ENCODE measurements around the gene PBX4.

Gene PBX4

GRCh38 chr19:19637186-19637522, 18.7 kb upstream of the PBX4 start:
- DNase-seq = no peak
- Mint-ChIP-seq H3K9me3 (no peaks in the 10 kb centered on the region), H3K4me1 (peaks cover 11% of the 10 kb centered on the region), H3K36me3 (ENCODE audit: low read depth) (peaks cover 28% of the 10 kb centered on the region), H3K4me3 (no peak overlapping the region), H3K27ac (no peak overlapping the region), H3K27me3 (no peaks in the 10 kb centered on the region)
- ATAC-seq = no peak

- no peaks in the 10 kb centered on the region for H3K27me3 Mint-ChIP-seq
- H3K4me3 Mint-ChIP-seq = no peak overlapping the region
- H3K9me3 Mint-ChIP-seq = no peaks in the 10 kb centered on the region
- peaks cover 6% of the 10 kb centered on the region for H3K4me1 Mint-ChIP-seq
- DNase-seq (no peak), ATAC-seq (no peak)
- H3K27ac Mint-ChIP-seq = no peak overlapping the region
- peaks cover 28% of the 10 kb centered on the region for H3K36me3 Mint-ChIP-seq (ENCODE audit: low read depth)
Observed at GRCh38 chr19:19636573-19637185, 18.2 kb upstream of the PBX4 start.

- H3K27ac Mint-ChIP-seq = peak overlapping the region; percentile 64
- H3K4me3 Mint-ChIP-seq = no peak overlapping the region
- peaks cover 6% of the 10 kb centered on the region for H3K4me1 Mint-ChIP-seq
- no peaks in the 10 kb centered on the region for H3K9me3 Mint-ChIP-seq
- no peak for DNase-seq
- ATAC-seq = no peak
- peaks cover 29% of the 10 kb centered on the region for H3K36me3 Mint-ChIP-seq (ENCODE audit: low read depth)
- no peaks in the 10 kb centered on the region for H3K27me3 Mint-ChIP-seq
Observed at GRCh38 chr19:19635313-19635702, 16.8 kb upstream of the PBX4 start.

- Mint-ChIP-seq H3K9me3 (no peaks in the 10 kb centered on the region), H3K4me3 (no peak overlapping the region), H3K36me3 (ENCODE audit: low read depth) (peaks cover 27% of the 10 kb centered on the region), H3K4me1 (peaks cover 6% of the 10 kb centered on the region), H3K27me3 (no peaks in the 10 kb centered on the region), H3K27ac (peak overlapping the region; percentile 64)
- ATAC-seq = no peak
- DNase-seq = no peak
Observed at GRCh38 chr19:19634516-19635312, 16.2 kb upstream of the PBX4 start.

- no peak for DNase-seq
- Mint-ChIP-seq H3K4me3 (no peak overlapping the region), H3K36me3 (ENCODE audit: low read depth) (peaks cover 27% of the 10 kb centered on the region), H3K9me3 (no peaks in the 10 kb centered on the region), H3K4me1 (peaks cover 7% of the 10 kb centered on the region), H3K27ac (no peak overlapping the region), H3K27me3 (no peaks in the 10 kb centered on the region)
- ATAC-seq = no peak
Observed at GRCh38 chr19:19633711-19634515, 15.4 kb upstream of the PBX4 start.

- H3K4me1 Mint-ChIP-seq = peaks cover 9% of the 10 kb centered on the region
- H3K27me3 Mint-ChIP-seq = no peaks in the 10 kb centered on the region
- peaks cover 25% of the 10 kb centered on the region for H3K36me3 Mint-ChIP-seq (ENCODE audit: low read depth)
- no peak for ATAC-seq
- H3K27ac Mint-ChIP-seq = no peak overlapping the region
- H3K4me3 Mint-ChIP-seq = no peak overlapping the region
- H3K9me3 Mint-ChIP-seq = no peaks in the 10 kb centered on the region
- no peak for DNase-seq
Observed at GRCh38 chr19:19632661-19633060, 14.2 kb upstream of the PBX4 start.

GRCh38 chr19:19631346-19631745, 12.9 kb upstream of the PBX4 start:
- H3K27ac Mint-ChIP-seq = no peak overlapping the region
- H3K27me3 Mint-ChIP-seq = no peaks in the 10 kb centered on the region
- DNase-seq (no peak), ATAC-seq (no peak)
- H3K9me3 Mint-ChIP-seq = no peaks in the 10 kb centered on the region
- peaks cover 26% of the 10 kb centered on the region for H3K36me3 Mint-ChIP-seq (ENCODE audit: low read depth)
- H3K4me1 Mint-ChIP-seq = peaks cover 22% of the 10 kb centered on the region
- H3K4me3 Mint-ChIP-seq = no peak overlapping the region

GRCh38 chr19:19630426-19630825, 11.9 kb upstream of the PBX4 start:
- no peaks in the 10 kb centered on the region for H3K27me3 Mint-ChIP-seq
- H3K4me1 Mint-ChIP-seq = peaks cover 28% of the 10 kb centered on the region
- no peak for DNase-seq
- ATAC-seq = no peak
- H3K27ac Mint-ChIP-seq = no peak overlapping the region
- H3K9me3 Mint-ChIP-seq = no peaks in the 10 kb centered on the region
- no peak overlapping the region for H3K4me3 Mint-ChIP-seq
- H3K36me3 Mint-ChIP-seq (ENCODE audit: low read depth) = peaks cover 23% of the 10 kb centered on the region

GRCh38 chr19:19630062-19630414, 11.6 kb upstream of the PBX4 start:
- H3K27me3 Mint-ChIP-seq = no peaks in the 10 kb centered on the region
- no peak overlapping the region for H3K27ac Mint-ChIP-seq
- H3K9me3 Mint-ChIP-seq = no peaks in the 10 kb centered on the region
- peaks cover 23% of the 10 kb centered on the region for H3K36me3 Mint-ChIP-seq (ENCODE audit: low read depth)
- DNase-seq = no peak
- no peak for ATAC-seq
- no peak overlapping the region for H3K4me3 Mint-ChIP-seq
- peaks cover 28% of the 10 kb centered on the region for H3K4me1 Mint-ChIP-seq

GRCh38 chr19:19628501-19629134, 10.1 kb upstream of the PBX4 start:
- Mint-ChIP-seq H3K36me3 (ENCODE audit: low read depth) (peaks cover 16% of the 10 kb centered on the region), H3K9me3 (no peaks in the 10 kb centered on the region), H3K4me3 (peak overlapping the region; percentile 54), H3K27me3 (no peaks in the 10 kb centered on the region), H3K27ac (peak overlapping the region; percentile 73), H3K4me1 (peaks cover 22% of the 10 kb centered on the region)
- DNase-seq = peak; percentile 57
- peak; percentile 47 for ATAC-seq

GRCh38 chr19:19627621-19628500, 9.4 kb upstream of the PBX4 start, which contains the start of gene LPAR2:
LPAR2 (minus strand) TSS chr19:19628220; CDS start chr19:19627275, 945 bp downstream.
- peaks cover 11% of the 10 kb centered on the region for H3K36me3 Mint-ChIP-seq (ENCODE audit: low read depth)
- DNase-seq (peak; percentile 70), ATAC-seq (peak; percentile 68)
- peaks cover 22% of the 10 kb centered on the region for H3K4me1 Mint-ChIP-seq
- H3K9me3 Mint-ChIP-seq = no peaks in the 10 kb centered on the region
- H3K4me3 Mint-ChIP-seq = peak within 1 kb of the TSS; percentile 85
- H3K27ac Mint-ChIP-seq = peak within 1 kb of the TSS; percentile 91
- no peaks in the 10 kb centered on the region for H3K27me3 Mint-ChIP-seq

GRCh38 chr19:19626516-19627472, 8.3 kb upstream of the PBX4 start:
- DNase-seq (no peak), ATAC-seq (no peak)
- Mint-ChIP-seq H3K36me3 (ENCODE audit: low read depth) (peaks cover 9% of the 10 kb centered on the region), H3K27ac (peak overlapping the region; percentile 91), H3K27me3 (no peaks in the 10 kb centered on the region), H3K4me3 (peak overlapping the region; percentile 85), H3K4me1 (peaks cover 22% of the 10 kb centered on the region), H3K9me3 (no peaks in the 10 kb centered on the region)

- Mint-ChIP-seq H3K27ac (no peak overlapping the region), H3K27me3 (no peaks in the 10 kb centered on the region), H3K9me3 (no peaks in the 10 kb centered on the region), H3K4me1 (peaks cover 27% of the 10 kb centered on the region), H3K36me3 (ENCODE audit: low read depth) (peaks cover 6% of the 10 kb centered on the region), H3K4me3 (no peak overlapping the region)
- no peak for DNase-seq
- ATAC-seq = no peak
Observed at GRCh38 chr19:19624032-19624570, 5.6 kb upstream of the PBX4 start.

All from activated naive CD8-positive, alpha-beta T cell treated with anti-CD3 and anti-CD28 coated beads, Interleukin-2, amount 50 U/mL, for 24 hours (primary cell).